Activated CD4-positive, alpha-beta T cell treated with anti-CD3 and anti-CD28 coated beads, Interleukin-2, amount 10 ng/mL, durations not matched to agents 7 days and 5 days (primary cell): Measurements from ENCODE around the gene ZNF334. TPM values are rescaled to one million over a fixed set of nuclear protein-coding genes. Genes with fewer than 3 reads are reported as not detected.

ENCODE experiments used
- CTCF ChIA-PET: fragments of 350-600 bp; sonication (Branson Sonifier 250); formaldehyde crosslinking; loops from one replicate; lab custom pipeline; 2021; ENCODE audit warnings: antibody characterized with exemption; lab: Charles Lee
- POLR2A ChIA-PET: fragments of 350-600 bp; sonication (Branson Sonifier 250); formaldehyde crosslinking; loops from one replicate; lab custom pipeline; 2021; ENCODE audit warnings: antibody characterized with exemption; lab: Charles Lee
- DNase-seq: peaks from one replicate; pipeline ENCODE4 v3.0.0-alpha.2; 2020
- H3K27ac Mint-ChIP-seq: one replicate; pipeline ENCODE4 v1.8.0; 2021; ENCODE audit warnings: mild to moderate bottlenecking, moderate library complexity, mixed read lengths
- H3K27me3 Mint-ChIP-seq: one replicate; pipeline ENCODE4 v1.8.0; 2021; ENCODE audit warnings: mixed read lengths
- H3K36me3 Mint-ChIP-seq: one replicate; pipeline ENCODE4 v1.8.0; 2021; ENCODE audit warnings: low read depth, mixed read lengths
- H3K4me1 Mint-ChIP-seq: one replicate; pipeline ENCODE4 v1.8.0; 2021; ENCODE audit warnings: mixed read lengths
- H3K4me3 Mint-ChIP-seq: one replicate; pipeline ENCODE4 v1.8.0; 2021; ENCODE audit warnings: mild to moderate bottlenecking, moderate library complexity, mixed read lengths
- H3K9me3 Mint-ChIP-seq: one replicate; pipeline ENCODE4 v1.8.0; 2021; ENCODE audit warnings: mixed read lengths
- total RNA-seq, 2 experiments: library from RNA; stranded (reverse); gene quantifications; one replicate each; pipeline ENCODE4 v1.2.3, GENCODE V29; 2021

The ZNF334 gene
- total RNA-seq, 2 experiments from 2014 or later: 0.50 to 0.71 TPM

DNA sequence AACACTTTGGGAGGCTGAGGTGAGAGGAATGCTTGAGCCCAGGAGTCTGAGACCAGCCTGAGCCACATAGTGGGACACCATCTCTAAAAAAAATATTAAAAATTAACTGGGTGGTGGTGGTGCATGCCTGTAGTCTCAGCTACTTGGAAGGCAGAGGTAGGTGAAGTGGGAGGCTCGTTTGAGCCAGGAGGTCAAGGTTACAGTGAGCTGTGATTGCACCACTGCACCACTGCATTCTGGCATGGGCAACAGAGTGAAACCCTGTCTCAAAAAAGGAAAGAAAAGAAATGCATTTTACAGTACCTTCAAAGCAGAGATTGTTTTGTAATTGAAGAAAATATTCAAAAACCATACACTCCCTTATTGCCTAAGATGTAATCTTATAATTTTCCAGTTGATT lies 30.6 kb upstream of the ZNF334 start:
- POLR2A ChIA-PET: no interaction called here

DNA sequence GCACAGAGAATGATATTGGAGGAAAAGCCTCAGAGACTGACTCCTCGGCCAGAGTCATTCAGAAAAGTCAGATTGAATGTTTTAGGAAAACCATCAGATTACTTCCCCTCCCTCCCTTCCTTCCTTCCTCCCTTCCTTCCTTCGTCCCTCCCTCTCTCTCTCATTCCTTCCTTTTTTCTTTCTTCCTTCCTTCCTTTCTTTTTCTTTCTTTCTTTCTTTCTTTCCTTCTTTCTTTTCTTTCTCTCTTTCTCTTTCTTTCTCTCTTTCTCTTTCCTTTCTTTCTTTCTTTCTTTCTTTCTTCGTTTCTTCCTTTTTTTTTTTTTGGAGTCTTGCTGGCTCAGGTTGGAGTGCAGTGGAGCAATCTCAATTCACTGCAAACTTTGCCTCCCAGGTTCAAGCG lies 29.7 kb upstream of the ZNF334 start:
- Mint-ChIP-seq H3K9me3 (no peaks in the 10 kb centered on the region), H3K36me3 (no peaks in the 10 kb centered on the region), H3K27me3 (peaks cover 28% of the 10 kb centered on the region), H3K27ac (peak overlapping the region; percentile 52), H3K4me3 (no peak overlapping the region), H3K4me1 (peaks cover 8% of the 10 kb centered on the region)
- ChIA-PET CTCF (no interaction called here), POLR2A (no interaction called here)
- no peak for DNase-seq

More for the DNA sequence above, 30.6 kb upstream of the ZNF334 start:
- CTCF ChIA-PET: interaction anchor here (1.2 to 1.6 kb wide), 3 partner anchors 9 to 21 kb away, joined by 3 to 10 read pairs (median 8); no protein-coding TSS in a partner anchor
- Mint-ChIP-seq H3K27me3 (peaks cover 19% of the 10 kb centered on the region), H3K36me3 (no peaks in the 10 kb centered on the region), H3K4me1 (peaks cover 8% of the 10 kb centered on the region), H3K4me3 (no peak overlapping the region), H3K9me3 (no peaks in the 10 kb centered on the region), H3K27ac (no peak overlapping the region)
- no peak for DNase-seq

DNA sequence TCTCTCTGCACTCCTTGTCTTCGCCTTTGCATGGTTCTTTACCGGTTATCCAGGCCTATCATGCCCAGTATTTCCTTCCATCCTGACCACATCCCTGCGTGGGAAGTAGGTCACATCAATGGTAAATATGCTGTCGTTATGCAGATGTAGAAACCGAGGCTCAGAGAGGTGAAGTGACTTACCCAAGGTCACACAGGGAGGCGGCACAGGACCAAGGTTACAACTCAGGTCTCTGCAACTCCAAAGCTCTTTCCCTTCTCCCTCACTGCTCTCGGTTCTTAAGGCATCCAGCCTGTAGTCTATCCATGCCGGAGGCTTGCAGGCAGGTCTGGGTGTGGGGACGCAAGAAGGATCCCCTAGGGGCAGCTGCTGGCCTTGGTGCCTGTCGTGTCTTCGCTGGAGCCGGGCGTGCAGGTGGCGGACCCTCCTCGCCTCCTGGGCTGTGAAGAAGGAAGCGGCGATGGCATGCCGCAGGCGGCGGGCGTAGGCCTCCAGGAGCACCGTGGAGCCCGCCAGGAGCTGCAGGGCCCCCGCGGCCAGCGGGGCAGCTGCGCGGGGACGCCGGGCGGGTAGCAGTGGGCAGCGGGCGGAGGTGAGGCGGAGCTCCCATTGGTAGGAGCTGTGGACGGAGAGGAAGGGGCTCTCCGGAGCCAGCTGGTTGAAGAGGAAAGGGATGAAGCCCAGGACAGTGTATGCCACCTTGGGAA lies 28.0 kb upstream of the ZNF334 start:
- CTCF ChIA-PET: interaction anchor here (1.1 to 2.2 kb wide), 3 partner anchors 10 to 148 kb away, joined by 3 to 5 read pairs (median 4); partner anchors contain the start of gene TP53RK
- DNase-seq: no peak
- no peak overlapping the region for H3K27ac Mint-ChIP-seq
- H3K27me3 Mint-ChIP-seq: peaks cover 35% of the 10 kb centered on the region
- H3K36me3 Mint-ChIP-seq: no peaks in the 10 kb centered on the region
- no peaks in the 10 kb centered on the region for H3K9me3 Mint-ChIP-seq
- POLR2A ChIA-PET: no interaction called here
- no peak overlapping the region for H3K4me3 Mint-ChIP-seq
- H3K4me1 Mint-ChIP-seq: peaks cover 8% of the 10 kb centered on the region

DNA sequence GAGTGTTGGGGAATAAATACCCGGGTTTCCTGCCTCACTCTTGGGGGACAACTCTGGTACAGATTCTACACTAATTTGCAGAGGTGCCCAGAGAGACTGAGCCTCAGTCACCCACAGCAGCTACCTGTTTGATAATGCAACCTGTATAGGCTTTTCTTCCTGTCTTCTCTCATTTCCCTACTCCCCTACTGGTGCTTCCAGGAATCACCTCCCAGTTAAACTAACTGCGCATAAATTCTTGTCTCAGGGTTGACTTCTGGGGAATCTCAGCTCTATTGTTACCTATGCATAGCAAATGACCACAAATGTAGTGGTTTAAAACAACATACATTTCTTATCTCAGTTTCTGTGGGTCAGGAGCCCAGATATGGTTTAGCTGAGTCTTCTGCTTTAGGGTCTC lies 25.8 kb upstream of the ZNF334 start:
- Mint-ChIP-seq H3K27me3 (peaks cover 41% of the 10 kb centered on the region), H3K9me3 (no peaks in the 10 kb centered on the region), H3K36me3 (no peaks in the 10 kb centered on the region), H3K4me1 (peaks cover 6% of the 10 kb centered on the region), H3K4me3 (no peak overlapping the region), H3K27ac (no peak overlapping the region)
- ChIA-PET POLR2A (no interaction called here), CTCF (interaction anchor here (1.2 to 2.2 kb wide), 6 partner anchors 10 to 149 kb away, joined by 3 to 5 read pairs (median 3); no protein-coding TSS in a partner anchor)
- no peak for DNase-seq

DNA sequence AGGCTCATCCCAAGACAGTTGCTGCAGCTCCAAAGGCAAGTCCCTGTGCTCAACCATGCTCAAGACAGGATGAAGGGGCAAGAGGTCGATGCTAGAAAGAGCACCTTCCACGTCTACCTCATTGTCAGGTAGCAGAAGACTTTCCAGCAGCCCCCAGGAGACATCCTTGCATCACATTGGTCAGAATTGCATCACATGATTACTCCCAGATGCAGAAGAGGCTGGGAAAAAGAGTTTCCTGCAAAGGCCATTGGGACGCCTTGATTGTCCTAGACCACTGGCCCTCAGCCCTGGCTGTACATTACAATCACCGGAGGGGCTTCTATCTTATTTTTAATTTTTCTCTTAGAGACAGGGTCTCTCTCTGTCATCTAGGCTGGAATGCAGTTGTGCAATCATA lies 17.3 kb upstream of the ZNF334 start:
- Mint-ChIP-seq H3K27me3 (peaks cover 18% of the 10 kb centered on the region), H3K4me1 (no peaks in the 10 kb centered on the region), H3K27ac (no peak overlapping the region), H3K36me3 (no peaks in the 10 kb centered on the region), H3K4me3 (no peak overlapping the region), H3K9me3 (no peaks in the 10 kb centered on the region)
- no peak for DNase-seq
- ChIA-PET CTCF (no interaction called here), POLR2A (no interaction called here)

DNA sequence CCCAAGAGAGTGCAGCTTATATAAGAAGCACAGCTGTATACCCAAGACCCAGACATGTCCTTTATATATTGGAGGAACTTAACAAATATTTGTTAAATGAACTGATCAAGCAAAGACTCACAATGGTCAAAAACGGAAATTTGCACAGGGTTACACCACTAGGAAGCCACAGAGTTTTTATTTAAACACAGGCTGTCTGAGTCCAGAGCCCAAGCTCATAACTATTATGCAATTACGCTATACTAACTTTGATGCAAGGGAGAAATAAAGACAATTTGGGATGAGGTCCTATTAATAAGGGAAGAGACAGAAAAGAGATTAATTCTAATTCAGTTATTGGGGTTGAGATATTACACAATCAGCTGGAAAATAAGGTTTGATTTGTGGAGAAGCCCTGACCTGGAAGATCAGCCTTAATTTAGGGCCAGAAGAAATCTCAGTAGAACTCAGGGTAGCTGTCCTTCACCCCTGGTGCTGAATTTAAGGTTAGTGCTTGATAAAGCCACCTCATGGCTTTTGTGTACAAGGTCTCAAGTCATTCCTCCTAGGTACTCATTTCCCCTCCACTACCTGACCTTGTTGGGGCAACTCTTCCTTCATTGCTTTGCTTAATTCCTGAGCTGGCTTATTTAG lies 10.5 kb upstream of the ZNF334 start:
- Mint-ChIP-seq H3K9me3 (no peaks in the 10 kb centered on the region), H3K36me3 (no peaks in the 10 kb centered on the region), H3K27me3 (peaks cover 31% of the 10 kb centered on the region), H3K4me3 (no peak overlapping the region), H3K4me1 (no peaks in the 10 kb centered on the region), H3K27ac (no peak overlapping the region)
- ChIA-PET POLR2A (no interaction called here), CTCF (interaction anchor here (0.6 to 1.3 kb wide), 4 partner anchors 10 to 50 kb away, joined by 3 to 6 read pairs (median 3); partner anchors contain the start of gene ZNF334)
- DNase-seq: peak; percentile 34

DNA sequence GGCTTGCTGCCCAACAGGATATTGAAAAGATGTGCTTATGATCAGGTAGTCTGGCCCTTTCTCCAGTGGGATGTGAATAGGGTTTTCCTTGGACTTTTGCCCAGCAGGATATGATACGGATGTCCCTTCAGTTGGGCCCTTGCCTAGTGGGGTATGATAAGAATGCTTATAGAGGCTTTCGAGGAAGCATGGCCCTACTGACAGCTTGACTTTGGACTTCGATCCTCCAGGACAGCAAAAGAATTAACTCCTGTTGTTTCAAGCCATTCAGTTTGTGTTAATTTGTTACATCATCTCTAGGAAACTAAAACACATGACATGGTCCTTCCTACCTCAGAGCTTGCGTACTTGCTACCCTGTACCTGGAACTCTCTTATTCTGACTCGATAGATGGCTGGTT lies 9.7 kb upstream of the ZNF334 start:
- POLR2A ChIA-PET: no interaction called here
- H3K27me3 Mint-ChIP-seq: peaks cover 28% of the 10 kb centered on the region

DNA sequence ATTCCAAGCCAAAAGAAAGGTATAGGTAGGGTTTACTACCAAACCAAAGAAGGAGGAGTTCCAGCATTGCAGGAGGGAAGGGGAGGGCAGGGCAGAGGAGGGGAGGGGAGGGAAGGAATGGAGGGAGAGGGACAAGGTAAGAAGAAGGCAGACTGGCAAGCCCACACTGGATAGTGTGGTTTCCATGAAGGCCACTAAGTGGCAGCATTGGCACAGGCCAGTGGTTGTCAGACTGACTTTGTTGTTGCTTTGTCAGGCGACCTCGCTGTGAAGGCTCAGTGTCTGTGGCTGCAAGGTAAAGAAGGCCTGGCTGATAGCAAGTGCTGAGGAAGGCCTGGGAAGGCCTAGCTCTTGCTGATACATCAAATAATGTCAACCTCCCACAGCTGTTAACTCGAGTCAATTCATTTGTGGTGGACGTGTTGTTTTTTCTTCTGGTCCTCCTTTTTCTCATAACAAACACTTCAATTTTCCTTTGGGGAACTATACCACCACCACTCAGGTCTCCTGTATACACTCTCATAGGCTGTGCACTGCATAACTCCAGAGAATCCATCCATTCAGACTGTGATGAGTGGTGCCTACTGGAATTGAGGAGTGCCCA lies 7.7 kb upstream of the ZNF334 start:
- POLR2A ChIA-PET: no interaction called here
- no peaks in the 10 kb centered on the region for H3K9me3 Mint-ChIP-seq

More for the DNA sequence above, 9.7 kb upstream of the ZNF334 start:
- Mint-ChIP-seq H3K36me3 (no peaks in the 10 kb centered on the region), H3K9me3 (no peaks in the 10 kb centered on the region), H3K4me3 (no peak overlapping the region), H3K4me1 (no peaks in the 10 kb centered on the region), H3K27ac (no peak overlapping the region)
- CTCF ChIA-PET: interaction anchor here (1.3 to 2.5 kb wide), 4 partner anchors 10 to 166 kb away, joined by 3 to 10 read pairs (median 5); partner anchors contain the start of genes TP53RK and ZNF334
- DNase-seq: no peak

DNA sequence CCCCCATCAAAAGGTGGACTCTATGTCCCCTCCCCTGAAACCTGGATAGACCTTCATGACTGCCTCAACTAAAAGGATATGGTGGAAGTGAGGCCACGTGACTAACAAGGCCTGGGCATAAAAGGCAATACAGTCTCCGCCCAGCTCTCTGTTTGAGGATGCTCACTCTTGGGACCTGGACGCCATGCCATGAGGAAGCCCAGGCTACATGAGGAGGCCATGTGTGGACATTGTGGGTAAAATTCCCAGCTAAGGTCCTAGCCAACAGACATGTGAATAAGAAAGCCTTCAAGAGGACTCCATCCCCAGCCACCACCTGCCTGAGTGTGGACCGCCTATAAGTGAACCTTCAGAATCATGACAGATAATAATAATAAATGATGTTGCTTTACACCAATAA lies 7.2 kb upstream of the ZNF334 start:
- H3K36me3 Mint-ChIP-seq: no peaks in the 10 kb centered on the region
- CTCF ChIA-PET: interaction anchor here (1.1 to 1.3 kb wide), 3 partner anchors 10 to 27 kb away, joined by 3 to 6 read pairs (median 4); no protein-coding TSS in a partner anchor
- H3K4me1 Mint-ChIP-seq: no peaks in the 10 kb centered on the region
- H3K4me3 Mint-ChIP-seq: no peak overlapping the region
- H3K27ac Mint-ChIP-seq: no peak overlapping the region
- H3K9me3 Mint-ChIP-seq: no peaks in the 10 kb centered on the region
- DNase-seq: no peak
- POLR2A ChIA-PET: no interaction called here
- peaks cover 25% of the 10 kb centered on the region for H3K27me3 Mint-ChIP-seq

More for the DNA sequence above, 7.7 kb upstream of the ZNF334 start:
- CTCF ChIA-PET: interaction anchor here (1.1 to 2.5 kb wide), 2 partner anchors 28 to 168 kb away, joined by 6 to 10 read pairs; partner anchors contain the start of gene TP53RK
- Mint-ChIP-seq H3K4me3 (no peak overlapping the region), H3K36me3 (no peaks in the 10 kb centered on the region), H3K27me3 (peaks cover 25% of the 10 kb centered on the region), H3K4me1 (no peaks in the 10 kb centered on the region), H3K27ac (no peak overlapping the region)
- DNase-seq: peak; percentile 63

DNA sequence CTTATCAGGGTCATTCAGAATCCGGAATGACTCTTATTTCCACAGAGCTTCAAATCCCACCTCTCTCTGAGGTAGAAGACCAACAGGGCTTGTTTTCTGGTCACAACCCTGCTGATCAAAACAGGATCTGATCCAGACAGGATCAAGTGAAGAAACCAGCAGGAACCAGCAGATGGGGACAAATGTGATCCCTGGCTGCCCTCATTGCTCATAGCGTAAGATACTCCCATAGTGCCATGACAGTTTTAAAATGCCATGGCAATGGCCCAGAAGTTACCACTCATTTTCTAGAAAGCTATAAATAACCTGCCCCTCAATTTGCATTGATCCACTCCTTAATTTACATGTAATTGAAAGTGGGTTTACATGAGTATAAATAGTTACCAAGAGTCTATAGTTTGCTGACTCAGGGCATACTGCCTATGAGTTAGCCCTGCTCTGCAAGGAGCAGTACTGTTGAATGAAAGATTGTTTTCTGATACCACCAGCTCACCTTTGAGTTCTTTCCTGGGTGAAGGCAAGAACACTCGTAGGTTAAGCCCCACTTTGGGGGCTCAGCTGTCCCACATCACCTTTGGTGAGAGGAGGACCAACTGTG lies 6.2 kb upstream of the ZNF334 start:
- ChIA-PET POLR2A (no interaction called here), CTCF (interaction anchor here (0.6 to 1.3 kb wide), 3 partner anchors 9 to 191 kb away, joined by 3 to 4 read pairs (median 4); no protein-coding TSS in a partner anchor)
- DNase-seq: no peak
- H3K4me3 Mint-ChIP-seq: no peak overlapping the region
- no peaks in the 10 kb centered on the region for H3K4me1 Mint-ChIP-seq
- peaks cover 23% of the 10 kb centered on the region for H3K27me3 Mint-ChIP-seq
- no peak overlapping the region for H3K27ac Mint-ChIP-seq
- H3K9me3 Mint-ChIP-seq: no peaks in the 10 kb centered on the region
- no peaks in the 10 kb centered on the region for H3K36me3 Mint-ChIP-seq

DNA sequence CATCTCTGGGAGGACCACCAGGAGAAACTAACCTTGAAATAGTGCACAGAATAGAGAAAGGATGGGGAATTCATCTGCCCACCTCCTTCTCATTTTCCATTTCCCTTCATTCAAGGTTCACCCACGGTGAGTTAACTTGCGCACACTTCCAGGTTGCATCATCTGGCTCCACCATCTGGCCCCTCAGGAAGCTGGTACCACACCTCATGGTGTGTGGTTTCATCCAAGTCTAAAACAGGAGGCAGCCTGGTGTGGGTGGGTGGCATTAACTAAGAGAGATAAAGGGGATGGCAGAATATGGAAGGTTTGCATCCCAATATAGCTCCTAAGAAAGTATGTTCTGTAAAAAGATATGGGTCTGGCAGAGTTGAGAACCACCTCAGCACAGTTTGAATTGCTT lies 3.8 kb downstream of the ZNF334 start:
- ChIA-PET POLR2A (no interaction called here), CTCF (interaction anchor here (0.8 to 1.2 kb wide), 3 partner anchors 12 to 229 kb away, joined by 3 to 4 read pairs (median 3); partner anchors contain the start of gene OCSTAMP)
- no peak for DNase-seq
- Mint-ChIP-seq H3K4me1 (peaks cover 15% of the 10 kb centered on the region), H3K9me3 (peaks cover 14% of the 10 kb centered on the region), H3K27me3 (peaks cover 5% of the 10 kb centered on the region), H3K27ac (no peak overlapping the region), H3K4me3 (no peak overlapping the region), H3K36me3 (peaks cover 9% of the 10 kb centered on the region)

DNA sequence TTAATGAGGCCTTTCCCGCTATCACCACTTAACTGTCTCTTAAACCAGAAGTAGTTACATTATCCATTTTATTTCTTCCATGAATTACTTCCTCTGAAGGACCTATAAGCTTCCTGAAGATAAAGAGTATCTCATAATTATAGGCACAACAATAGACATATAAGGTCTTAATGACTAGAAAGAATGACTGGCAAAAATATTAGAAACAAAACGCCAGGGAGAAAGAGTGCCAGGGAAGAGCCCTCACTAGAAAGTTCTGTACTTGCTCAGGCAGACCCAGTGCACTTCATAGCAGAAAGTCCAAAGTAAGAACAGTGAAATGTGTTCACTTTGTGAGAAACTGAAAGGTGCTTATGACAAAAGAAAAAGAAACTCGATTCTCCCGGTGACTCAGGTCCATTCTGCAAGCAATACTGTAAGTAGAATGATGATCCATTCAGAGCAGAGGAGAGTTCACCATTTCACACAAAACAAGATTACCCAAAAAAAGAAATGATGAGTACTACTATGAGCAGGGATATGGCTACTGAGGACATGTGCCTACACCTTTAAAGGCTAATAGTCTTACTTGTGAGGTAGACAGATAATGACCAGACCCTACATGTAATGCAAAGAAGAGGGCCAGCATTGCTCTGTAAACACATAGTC lies 5.5 kb downstream of the ZNF334 start:
- peaks cover 26% of the 10 kb centered on the region for H3K9me3 Mint-ChIP-seq
- POLR2A ChIA-PET: no interaction called here
- CTCF ChIA-PET: no interaction called here
- H3K4me3 Mint-ChIP-seq: no peak overlapping the region
- H3K27ac Mint-ChIP-seq: no peak overlapping the region
- H3K4me1 Mint-ChIP-seq: peaks cover 6% of the 10 kb centered on the region
- DNase-seq: no peak
- H3K27me3 Mint-ChIP-seq: peaks cover 5% of the 10 kb centered on the region
- peaks cover 17% of the 10 kb centered on the region for H3K36me3 Mint-ChIP-seq
